ENCODE measurements around the gene BCAS1. TPM values are rescaled to one million over a fixed set of nuclear protein-coding genes. Genes with fewer than 3 reads are reported as not detected.

BCAS1 gene
- total RNA-seq, 1 experiment from 2014 or later: 0.11 TPM

DNA sequence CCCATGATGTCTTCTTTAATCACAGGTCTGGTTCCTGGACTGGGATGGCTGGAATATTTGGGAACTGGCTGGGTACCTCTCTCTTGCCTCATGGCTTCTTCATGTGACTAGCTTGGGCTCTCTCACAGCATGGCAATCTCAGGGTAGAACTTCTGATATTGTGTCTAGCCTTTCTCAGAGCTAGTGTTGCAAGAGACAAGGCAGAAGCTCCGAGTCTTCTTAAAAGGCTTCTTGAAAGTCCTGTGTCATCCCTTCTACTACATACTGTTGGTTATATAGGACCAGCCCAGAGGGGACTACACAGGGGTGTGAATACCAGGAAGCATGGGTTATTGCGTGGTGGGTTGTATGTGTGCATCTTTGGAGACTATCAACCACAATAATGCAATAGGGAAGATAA is 23.3 kb downstream of the BCAS1 start:
- Histone ChIP-seq H3K4me1 (ENCODE audit: low read length) (no peaks in the 10 kb centered on the region), H3K36me3 (ENCODE audit: insufficient read depth, low read length) (no peaks in the 10 kb centered on the region), H3K9me2 (replicated peaks; ENCODE audit: insufficient read depth, low read length) (no peaks in the 10 kb centered on the region), H3K9me3 (ENCODE audit: low read length) (no peaks in the 10 kb centered on the region; the same call in 1 of the 2 replicates), H2AFZ (ENCODE audit: low read length) (no peak overlapping the region), H3K27ac (ENCODE audit: low read length) (no peak overlapping the region), H3K4me2 (ENCODE audit: low read depth, low read length, poor library complexity, severe bottlenecking) (no peak overlapping the region), H4K20me1 (ENCODE audit: insufficient read depth, low read depth, low read length) (no peaks in the 10 kb centered on the region), H3K79me2 (ENCODE audit: low read length) (no peaks in the 10 kb centered on the region), H3K9ac (ENCODE audit: low read length) (no peak overlapping the region), H3K27me3 (ENCODE audit: low read length) (no peaks in the 10 kb centered on the region), H3K4me3 (ENCODE audit: low read length) (no peak overlapping the region)
- no peak for DNase-seq

DNA sequence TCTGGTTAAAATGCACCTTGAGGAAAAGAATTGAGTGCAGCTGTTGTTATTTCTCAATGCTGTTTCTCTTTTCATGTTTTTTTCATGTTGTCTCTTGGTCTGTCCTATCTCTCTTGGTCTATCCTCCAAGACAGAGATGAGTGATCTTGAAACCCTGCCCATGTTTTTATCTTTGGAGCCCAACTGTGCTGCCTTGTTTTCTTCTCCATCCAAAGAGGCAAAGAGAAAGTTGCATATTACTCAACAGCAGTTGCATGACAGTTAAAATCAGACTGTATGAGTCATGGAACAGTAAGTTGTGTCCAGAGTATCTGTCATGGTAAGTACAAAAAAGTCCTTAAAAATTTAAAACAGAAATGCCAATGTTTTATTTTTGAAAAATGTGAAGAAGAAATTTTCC is 26.2 kb downstream of the BCAS1 start:
- H3K4me1 ChIP-seq (ENCODE audit: low read length): no peaks in the 10 kb centered on the region
- no peaks in the 10 kb centered on the region for H3K9me2 ChIP-seq (replicated peaks; ENCODE audit: insufficient read depth, low read length)
- no peak overlapping the region for H3K4me2 ChIP-seq (ENCODE audit: low read depth, low read length, poor library complexity, severe bottlenecking)
- no peak for DNase-seq
- H3K27me3 ChIP-seq (ENCODE audit: low read length): no peaks in the 10 kb centered on the region
- H3K36me3 ChIP-seq (ENCODE audit: insufficient read depth, low read length): no peaks in the 10 kb centered on the region
- no peak overlapping the region for H2AFZ ChIP-seq (ENCODE audit: low read length)
- peaks cover 5% of the 10 kb centered on the region for H3K9me3 ChIP-seq (ENCODE audit: low read length)
- no peaks in the 10 kb centered on the region for H3K79me2 ChIP-seq (ENCODE audit: low read length)
- no peaks in the 10 kb centered on the region for H4K20me1 ChIP-seq (ENCODE audit: insufficient read depth, low read depth, low read length)
- no peak overlapping the region for H3K27ac ChIP-seq (ENCODE audit: low read length)
- no peak overlapping the region for H3K9ac ChIP-seq (ENCODE audit: low read length)
- H3K4me3 ChIP-seq (ENCODE audit: low read length): no peak overlapping the region

DNA sequence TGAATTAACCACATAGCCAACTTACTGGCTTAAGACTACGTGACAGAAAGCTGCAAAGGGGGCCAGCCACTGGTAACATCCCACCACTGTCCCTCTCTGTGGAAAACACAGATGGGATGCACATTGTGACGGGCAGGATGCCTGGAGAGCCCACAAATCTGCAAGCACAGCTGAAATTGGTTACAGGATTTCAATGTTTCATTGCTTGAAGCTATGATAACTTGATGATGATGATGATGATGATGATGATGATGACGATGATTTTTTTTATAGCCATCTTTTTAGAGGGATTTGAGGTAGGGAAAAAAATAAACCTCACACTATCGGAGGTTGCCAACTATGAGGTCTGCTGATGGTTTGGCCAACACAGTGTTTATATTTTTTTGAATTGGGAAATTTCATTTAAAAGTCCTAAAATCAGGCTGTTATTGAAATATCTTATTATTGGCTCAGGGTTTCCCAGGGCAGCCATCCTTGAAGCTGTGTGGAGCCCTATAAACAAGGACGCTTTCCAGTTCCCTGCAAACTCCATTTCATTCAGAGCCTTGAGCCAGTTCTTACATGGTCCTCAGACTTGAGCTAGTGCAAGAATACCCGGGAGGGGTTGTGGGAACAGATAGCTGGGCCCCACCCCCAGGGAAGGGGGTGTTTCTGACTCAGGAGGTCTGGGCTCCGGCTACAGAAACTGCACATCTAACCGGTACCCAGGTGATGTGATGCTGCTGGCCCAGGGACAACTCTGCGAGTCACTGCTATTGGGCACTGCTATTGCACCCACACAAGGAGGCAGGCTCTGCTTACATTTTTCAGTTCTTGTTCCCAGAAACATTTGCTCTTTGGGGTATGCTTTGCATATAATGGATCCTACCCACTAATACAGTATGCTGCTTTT is 27.1 kb downstream of the BCAS1 start:
- no peak overlapping the region for H3K4me3 ChIP-seq (ENCODE audit: low read length)
- no peak overlapping the region for H3K9ac ChIP-seq (ENCODE audit: low read length)
- peaks cover 5% of the 10 kb centered on the region for H3K9me3 ChIP-seq (ENCODE audit: low read length)
- H3K4me1 ChIP-seq (ENCODE audit: low read length): no peaks in the 10 kb centered on the region
- H3K27ac ChIP-seq (ENCODE audit: low read length): no peak overlapping the region
- H3K9me2 ChIP-seq (replicated peaks; ENCODE audit: insufficient read depth, low read length): no peaks in the 10 kb centered on the region
- H3K4me2 ChIP-seq (ENCODE audit: low read depth, low read length, poor library complexity, severe bottlenecking): no peak overlapping the region
- H4K20me1 ChIP-seq (ENCODE audit: insufficient read depth, low read depth, low read length): no peaks in the 10 kb centered on the region
- H3K79me2 ChIP-seq (ENCODE audit: low read length): no peaks in the 10 kb centered on the region
- H3K36me3 ChIP-seq (ENCODE audit: insufficient read depth, low read length): no peaks in the 10 kb centered on the region
- no peak overlapping the region for H2AFZ ChIP-seq (ENCODE audit: low read length)
- H3K27me3 ChIP-seq (ENCODE audit: low read length): no peaks in the 10 kb centered on the region
- DNase-seq: no peak

DNA sequence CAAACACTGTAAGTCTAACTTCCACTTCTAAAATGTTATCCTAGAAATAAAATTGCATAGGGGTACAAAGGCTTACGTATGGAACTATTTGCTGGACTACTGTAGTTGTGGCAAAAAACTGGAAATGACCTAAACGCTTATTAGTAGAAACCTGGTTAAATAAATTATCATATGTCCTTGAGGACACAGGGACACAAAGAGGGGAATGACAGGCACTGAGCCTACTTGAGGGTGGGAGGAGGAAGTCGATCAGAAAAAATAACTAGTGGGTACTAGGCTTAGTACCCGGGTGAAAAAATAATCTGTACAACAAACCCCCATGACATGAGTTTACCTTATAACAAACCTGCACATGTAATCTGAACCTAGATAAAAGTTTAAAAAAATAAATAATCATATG is 28.4 kb downstream of the BCAS1 start:
- H3K79me2 ChIP-seq (ENCODE audit: low read length): no peaks in the 10 kb centered on the region
- DNase-seq: no peak
- no peak overlapping the region for H3K4me3 ChIP-seq (ENCODE audit: low read length)
- H3K9me3 ChIP-seq (ENCODE audit: low read length): peaks cover 5% of the 10 kb centered on the region; the same call in 1 of the 2 replicates
- H3K27ac ChIP-seq (ENCODE audit: low read length): no peak overlapping the region
- H3K27me3 ChIP-seq (ENCODE audit: low read length): no peaks in the 10 kb centered on the region
- H3K9me2 ChIP-seq (replicated peaks; ENCODE audit: insufficient read depth, low read length): no peaks in the 10 kb centered on the region
- H3K36me3 ChIP-seq (ENCODE audit: insufficient read depth, low read length): no peaks in the 10 kb centered on the region
- H3K4me2 ChIP-seq (ENCODE audit: low read depth, low read length, poor library complexity, severe bottlenecking): no peak overlapping the region
- no peak overlapping the region for H3K9ac ChIP-seq (ENCODE audit: low read length)
- no peaks in the 10 kb centered on the region for H4K20me1 ChIP-seq (ENCODE audit: insufficient read depth, low read depth, low read length)
- no peak overlapping the region for H2AFZ ChIP-seq (ENCODE audit: low read length)
- H3K4me1 ChIP-seq (ENCODE audit: low read length): no peaks in the 10 kb centered on the region

DNA sequence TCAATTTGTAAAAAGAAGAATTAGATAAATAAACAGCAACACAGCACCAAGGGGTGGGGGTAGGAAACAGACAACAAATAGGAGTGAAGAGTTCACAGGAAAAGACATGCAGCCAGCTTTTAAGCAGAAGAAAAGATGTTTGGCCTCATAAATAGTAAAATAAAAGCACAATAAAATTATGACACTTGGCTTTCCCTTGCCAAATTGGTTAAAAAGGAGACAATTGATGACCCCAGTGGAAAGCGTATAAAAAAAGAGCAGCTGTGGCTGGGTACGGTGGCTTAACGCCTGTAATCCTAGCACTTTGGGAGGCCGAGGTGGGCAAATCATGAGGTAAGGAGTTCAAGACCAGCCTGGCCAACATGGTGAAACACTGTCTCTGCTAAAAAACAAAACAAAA is 29.1 kb downstream of the BCAS1 start:
- Histone ChIP-seq H3K79me2 (ENCODE audit: low read length) (no peaks in the 10 kb centered on the region), H3K4me3 (ENCODE audit: low read length) (no peak overlapping the region), H3K9me2 (replicated peaks; ENCODE audit: insufficient read depth, low read length) (no peaks in the 10 kb centered on the region), H3K4me2 (ENCODE audit: low read depth, low read length, poor library complexity, severe bottlenecking) (no peak overlapping the region), H3K36me3 (ENCODE audit: insufficient read depth, low read length) (no peaks in the 10 kb centered on the region), H3K4me1 (ENCODE audit: low read length) (no peaks in the 10 kb centered on the region), H4K20me1 (ENCODE audit: insufficient read depth, low read depth, low read length) (no peaks in the 10 kb centered on the region), H3K27me3 (ENCODE audit: low read length) (no peaks in the 10 kb centered on the region), H3K9me3 (ENCODE audit: low read length) (peaks cover 5% of the 10 kb centered on the region; the same call in 1 of the 2 replicates), H3K9ac (ENCODE audit: low read length) (no peak overlapping the region), H2AFZ (ENCODE audit: low read length) (no peak overlapping the region), H3K27ac (ENCODE audit: low read length) (no peak overlapping the region)
- no peak for DNase-seq

DNA sequence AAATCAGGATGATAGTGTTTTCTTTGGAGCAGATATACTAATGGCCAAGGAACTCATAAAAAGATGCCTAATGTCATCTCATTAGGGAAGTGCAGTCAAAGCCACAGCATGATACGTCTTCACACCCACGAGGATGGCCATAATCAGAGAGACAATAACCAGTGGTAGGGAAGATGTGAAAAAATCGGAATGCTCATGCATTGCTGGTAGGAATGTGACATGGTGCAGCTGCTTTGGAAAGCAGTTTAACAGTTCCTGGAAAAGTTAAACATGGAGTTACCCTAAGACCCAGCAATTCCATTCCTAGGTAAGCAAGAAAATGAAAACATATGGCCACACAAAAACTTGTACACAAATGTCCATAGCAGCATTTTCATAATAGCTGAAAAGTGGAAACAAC is 29.9 kb downstream of the BCAS1 start:
- Histone ChIP-seq H3K4me2 (ENCODE audit: low read depth, low read length, poor library complexity, severe bottlenecking) (no peak overlapping the region), H3K9ac (ENCODE audit: low read length) (no peak overlapping the region), H4K20me1 (ENCODE audit: insufficient read depth, low read depth, low read length) (no peaks in the 10 kb centered on the region), H3K9me2 (replicated peaks; ENCODE audit: insufficient read depth, low read length) (no peaks in the 10 kb centered on the region), H3K27ac (ENCODE audit: low read length) (no peak overlapping the region), H3K36me3 (ENCODE audit: insufficient read depth, low read length) (no peaks in the 10 kb centered on the region), H3K9me3 (ENCODE audit: low read length) (peaks cover 5% of the 10 kb centered on the region; the same call in 1 of the 2 replicates), H3K4me1 (ENCODE audit: low read length) (no peaks in the 10 kb centered on the region), H3K4me3 (ENCODE audit: low read length) (no peak overlapping the region), H3K79me2 (ENCODE audit: low read length) (no peaks in the 10 kb centered on the region), H3K27me3 (ENCODE audit: low read length) (no peaks in the 10 kb centered on the region), H2AFZ (ENCODE audit: low read length) (no peak overlapping the region)
- DNase-seq: no peak

DNA sequence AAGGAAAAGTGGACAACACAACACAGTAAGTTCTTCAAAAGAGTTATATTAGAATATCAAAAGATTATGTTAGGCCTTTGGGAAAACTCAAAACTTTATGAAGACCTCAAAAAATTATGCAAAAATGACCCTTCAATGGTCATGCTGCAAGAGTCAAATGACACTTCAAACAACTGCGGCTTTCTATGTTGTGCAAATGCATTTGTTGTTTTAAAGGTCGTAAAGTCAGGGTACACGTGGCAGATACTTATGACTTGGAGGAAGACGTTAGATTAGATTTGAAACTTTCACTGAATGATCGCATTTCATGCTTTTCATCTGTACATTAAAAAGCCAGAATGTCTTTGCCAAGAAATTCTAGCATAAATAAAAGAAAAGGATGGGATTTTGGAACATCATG is 31.4 kb downstream of the BCAS1 start:
- no peaks in the 10 kb centered on the region for H3K79me2 ChIP-seq (ENCODE audit: low read length)
- H3K4me3 ChIP-seq (ENCODE audit: low read length): no peak overlapping the region
- H3K27ac ChIP-seq (ENCODE audit: low read length): no peak overlapping the region
- no peaks in the 10 kb centered on the region for H3K9me2 ChIP-seq (replicated peaks; ENCODE audit: insufficient read depth, low read length)
- DNase-seq: no peak
- peaks cover 5% of the 10 kb centered on the region; the same call in 1 of the 2 replicates for H3K9me3 ChIP-seq (ENCODE audit: low read length)
- H4K20me1 ChIP-seq (ENCODE audit: insufficient read depth, low read depth, low read length): no peaks in the 10 kb centered on the region
- H3K36me3 ChIP-seq (ENCODE audit: insufficient read depth, low read length): no peaks in the 10 kb centered on the region
- H3K27me3 ChIP-seq (ENCODE audit: low read length): no peaks in the 10 kb centered on the region
- no peak overlapping the region for H3K9ac ChIP-seq (ENCODE audit: low read length)
- no peak overlapping the region for H2AFZ ChIP-seq (ENCODE audit: low read length)
- H3K4me1 ChIP-seq (ENCODE audit: low read length): no peaks in the 10 kb centered on the region
- no peak overlapping the region for H3K4me2 ChIP-seq (ENCODE audit: low read depth, low read length, poor library complexity, severe bottlenecking)

DNA sequence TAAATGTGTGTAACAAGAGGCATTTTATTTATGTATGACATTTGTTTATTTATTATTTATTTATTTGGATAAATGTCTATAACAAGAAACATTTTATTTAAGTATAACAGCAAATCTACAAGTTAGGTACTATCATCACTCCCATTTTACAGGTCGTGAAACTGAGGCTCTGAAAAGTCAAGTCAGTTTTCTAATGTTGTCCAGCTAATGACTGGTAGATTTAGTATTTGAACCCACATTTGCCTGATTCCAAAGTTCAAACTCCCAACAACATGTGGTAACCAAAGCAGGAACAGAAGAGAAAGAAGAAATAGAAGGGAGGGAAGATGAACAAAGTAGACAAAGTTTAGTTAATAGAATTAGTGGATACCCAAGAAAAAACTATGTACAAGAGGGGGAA is 32.9 kb downstream of the BCAS1 start:
- no peak overlapping the region for H3K4me2 ChIP-seq (ENCODE audit: low read depth, low read length, poor library complexity, severe bottlenecking)
- no peaks in the 10 kb centered on the region for H3K36me3 ChIP-seq (ENCODE audit: insufficient read depth, low read length)
- H3K27ac ChIP-seq (ENCODE audit: low read length): no peak overlapping the region
- H3K9me2 ChIP-seq (replicated peaks; ENCODE audit: insufficient read depth, low read length): no peaks in the 10 kb centered on the region
- DNase-seq: no peak
- no peaks in the 10 kb centered on the region for H3K4me1 ChIP-seq (ENCODE audit: low read length)
- no peak overlapping the region for H3K4me3 ChIP-seq (ENCODE audit: low read length)
- H3K79me2 ChIP-seq (ENCODE audit: low read length): no peaks in the 10 kb centered on the region
- no peaks in the 10 kb centered on the region for H4K20me1 ChIP-seq (ENCODE audit: insufficient read depth, low read depth, low read length)
- H3K27me3 ChIP-seq (ENCODE audit: low read length): no peaks in the 10 kb centered on the region
- H3K9ac ChIP-seq (ENCODE audit: low read length): no peak overlapping the region
- H2AFZ ChIP-seq (ENCODE audit: low read length): no peak overlapping the region
- H3K9me3 ChIP-seq (ENCODE audit: low read length): peaks cover 5% of the 10 kb centered on the region; the same call in 1 of the 2 replicates

Measured in Karpas-422 (cell line).